ENCODE measurements around the gene SMTN. TPM values are rescaled to one million over a fixed set of nuclear protein-coding genes. Genes with fewer than 3 reads are reported as not detected.

SMTN gene
- total RNA-seq, 2 experiments from 2014 or later, result 2.9 TPM

DNA sequence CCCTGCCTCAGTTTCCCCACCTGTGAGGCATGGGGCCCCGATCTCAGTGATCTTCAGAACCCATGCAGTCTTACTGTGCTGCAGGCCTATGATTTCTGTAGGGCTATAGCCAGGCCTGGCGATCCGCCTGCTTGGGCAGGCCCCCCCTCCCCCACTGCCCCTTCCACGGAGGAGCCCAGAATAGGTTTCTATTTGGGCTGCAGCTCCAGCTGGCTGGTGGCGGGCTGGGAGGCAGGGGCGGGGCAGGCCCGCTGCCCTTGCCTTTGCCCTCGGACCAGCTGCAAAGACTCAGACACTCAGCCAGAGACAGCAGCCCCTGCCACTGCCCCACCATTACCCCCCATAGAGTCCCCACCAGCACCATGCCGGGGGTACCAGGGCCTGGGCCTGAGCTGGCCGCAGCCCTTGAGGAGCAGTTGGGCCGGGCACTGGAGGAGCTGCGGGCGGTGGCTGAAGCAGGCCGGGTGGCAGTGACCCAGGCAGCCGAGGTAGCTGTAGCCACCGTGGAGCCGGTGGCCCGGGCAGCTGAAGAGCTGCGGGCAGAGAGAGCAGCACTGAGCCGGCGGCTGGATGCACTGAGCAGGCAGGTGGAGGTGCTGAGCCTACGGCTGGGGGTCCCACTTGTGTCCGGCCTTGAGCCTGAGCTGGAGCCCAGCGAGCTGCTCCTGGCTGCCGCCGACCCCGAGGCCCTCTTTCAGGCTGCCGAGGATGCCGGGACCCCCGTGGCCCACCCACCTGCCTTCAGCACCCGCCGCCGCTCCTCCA, 12.2 kb downstream of the SMTN start:
- no peak for DNase-seq
- POLR2A ChIA-PET, result interaction anchor here (0.7 kb wide), 1 partner anchor 14 kb away, joined by 3 read pairs; no protein-coding TSS in a partner anchor
- no peak overlapping the region for H3K27ac Mint-ChIP-seq
- H3K9me3 ChIP-seq (ENCODE audit: control insufficient read depth in 1 of 2, insufficient read depth in 1 of 2, low read length in 2 of 2), result no peaks in the 10 kb centered on the region
- H3K27me3 ChIP-seq (ENCODE audit: control insufficient read depth in 1 of 2, insufficient read depth in 2 of 2, low read length in 2 of 2), result no peaks in the 10 kb centered on the region
- no peaks in the 10 kb centered on the region for H3K36me3 ChIP-seq (ENCODE audit: insufficient read depth, low read length)
- no peaks in the 10 kb centered on the region for H3K27me3 Mint-ChIP-seq
- H3K4me1 Mint-ChIP-seq (ENCODE audit: low read depth), result no peaks in the 10 kb centered on the region
- peaks cover 2% of the 10 kb centered on the region for H3K4me1 ChIP-seq (ENCODE audit: insufficient read depth, low read length)
- CTCF ChIA-PET, result no interaction called here
- no peak overlapping the region for H3K4me3 ChIP-seq (ENCODE audit: low read length)
- ATAC-seq (ENCODE audit: poor library complexity), result no peak
- no peaks in the 10 kb centered on the region for H3K9me3 Mint-ChIP-seq
- H3K27ac ChIP-seq (ENCODE audit: low read depth in 1 of 2, low read length in 2 of 2), result no peak overlapping the region
- intact Hi-C loops (cut with DNase I, micrococcal nuclease), result no loop called here
- TF ChIP-seq, protein P1, sequence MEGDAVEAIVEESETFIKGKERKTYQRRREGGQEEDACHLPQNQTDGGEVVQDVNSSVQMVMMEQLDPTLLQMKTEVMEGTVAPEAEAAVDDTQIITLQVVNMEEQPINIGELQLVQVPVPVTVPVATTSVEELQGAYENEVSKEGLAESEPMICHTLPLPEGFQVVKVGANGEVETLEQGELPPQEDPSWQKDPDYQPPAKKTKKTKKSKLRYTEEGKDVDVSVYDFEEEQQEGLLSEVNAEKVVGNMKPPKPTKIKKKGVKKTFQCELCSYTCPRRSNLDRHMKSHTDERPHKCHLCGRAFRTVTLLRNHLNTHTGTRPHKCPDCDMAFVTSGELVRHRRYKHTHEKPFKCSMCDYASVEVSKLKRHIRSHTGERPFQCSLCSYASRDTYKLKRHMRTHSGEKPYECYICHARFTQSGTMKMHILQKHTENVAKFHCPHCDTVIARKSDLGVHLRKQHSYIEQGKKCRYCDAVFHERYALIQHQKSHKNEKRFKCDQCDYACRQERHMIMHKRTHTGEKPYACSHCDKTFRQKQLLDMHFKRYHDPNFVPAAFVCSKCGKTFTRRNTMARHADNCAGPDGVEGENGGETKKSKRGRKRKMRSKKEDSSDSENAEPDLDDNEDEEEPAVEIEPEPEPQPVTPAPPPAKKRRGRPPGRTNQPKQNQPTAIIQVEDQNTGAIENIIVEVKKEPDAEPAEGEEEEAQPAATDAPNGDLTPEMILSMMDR (IDR thresholded peaks at IDR 0.05), result no peak
- H3K36me3 Mint-ChIP-seq (ENCODE audit: low read depth), result no peaks in the 10 kb centered on the region
- H3K4me3 Mint-ChIP-seq, result no peak overlapping the region

GRCh38 chr22:31094021-31094551, 13.0 kb downstream of the SMTN start:
- intact Hi-C loops (cut with DNase I, micrococcal nuclease), result no loop called here
- Mint-ChIP-seq H3K36me3 (ENCODE audit: low read depth) (no peaks in the 10 kb centered on the region), H3K9me3 (no peaks in the 10 kb centered on the region), H3K27ac (no peak overlapping the region), H3K4me3 (no peak overlapping the region), H3K4me1 (ENCODE audit: low read depth) (no peaks in the 10 kb centered on the region), H3K27me3 (no peaks in the 10 kb centered on the region)
- no peak overlapping the region for H3K27ac ChIP-seq (ENCODE audit: low read depth in 1 of 2, low read length in 2 of 2)
- POLR2A ChIA-PET, result no interaction called here
- ATAC-seq (ENCODE audit: poor library complexity), result no peak
- CTCF ChIA-PET, result no interaction called here
- peaks cover 2% of the 10 kb centered on the region for H3K4me1 ChIP-seq (ENCODE audit: insufficient read depth, low read length)
- no peaks in the 10 kb centered on the region for H3K9me3 ChIP-seq (ENCODE audit: control insufficient read depth in 1 of 2, insufficient read depth in 1 of 2, low read length in 2 of 2)
- TF ChIP-seq, protein P1 (IDR thresholded peaks at IDR 0.05), result no peak
- DNase-seq, result no peak
- no peak overlapping the region for H3K4me3 ChIP-seq (ENCODE audit: low read length)
- H3K36me3 ChIP-seq (ENCODE audit: insufficient read depth, low read length), result no peaks in the 10 kb centered on the region
- no peaks in the 10 kb centered on the region for H3K27me3 ChIP-seq (ENCODE audit: control insufficient read depth in 1 of 2, insufficient read depth in 2 of 2, low read length in 2 of 2)

- Mint-ChIP-seq H3K27ac (no peak overlapping the region), H3K4me1 (ENCODE audit: low read depth) (no peaks in the 10 kb centered on the region), H3K4me3 (no peak overlapping the region), H3K27me3 (no peaks in the 10 kb centered on the region), H3K36me3 (ENCODE audit: low read depth) (no peaks in the 10 kb centered on the region), H3K9me3 (no peaks in the 10 kb centered on the region)
- Histone ChIP-seq H3K9me3 (ENCODE audit: control insufficient read depth in 1 of 2, insufficient read depth in 1 of 2, low read length in 2 of 2) (no peaks in the 10 kb centered on the region), H3K4me3 (ENCODE audit: low read length) (no peak overlapping the region), H3K36me3 (ENCODE audit: insufficient read depth, low read length) (no peaks in the 10 kb centered on the region), H3K27me3 (ENCODE audit: control insufficient read depth in 1 of 2, insufficient read depth in 2 of 2, low read length in 2 of 2) (no peaks in the 10 kb centered on the region), H3K27ac (ENCODE audit: low read depth in 1 of 2, low read length in 2 of 2) (no peak overlapping the region), H3K4me1 (ENCODE audit: insufficient read depth, low read length) (no peaks in the 10 kb centered on the region)
- intact Hi-C loops (cut with DNase I, micrococcal nuclease), result no loop called here
- DNase-seq, result no peak
- ChIA-PET CTCF (no interaction called here), POLR2A (no interaction called here)
- no peak for ATAC-seq (ENCODE audit: poor library complexity)
- TF ChIP-seq, protein P1 (IDR thresholded peaks at IDR 0.05), result no peak
Observed at GRCh38 chr22:31094741-31095140, 13.6 kb downstream of the SMTN start.
